Muscle layer of duodenum (tissue), 2 donors: Measurements from ENCODE around the gene CCDC200.
"Not testable (repeated sequence)": the region's sequence is repeated elsewhere in the genome, so short reads cannot be mapped to it uniquely, and the experiment has no call there.

Experiments used
- H3K27ac ChIP-seq: one replicate; pipeline ENCODE4 v1.7.0; 2013; ENCODE audit warnings: mild to moderate bottlenecking, low read length
- H3K27me3 ChIP-seq: one replicate; pipeline ENCODE4 v1.7.0; 2013; ENCODE audit warnings: low read depth, mild to moderate bottlenecking, control low read depth, low read length
- H3K36me3 ChIP-seq, 2 donors: one replicate each; pipeline ENCODE4 v1.7.0; 2013; ENCODE audit warnings: low read length in 2 of 2, control low read depth in 1 of 2, mild to moderate bottlenecking in 1 of 2; ENCODE audit not compliant: insufficient read depth in 2 of 2, control insufficient read depth in 1 of 2
- H3K4me1 ChIP-seq, 2 donors: one replicate each; pipeline ENCODE4 v1.7.0; 2013; ENCODE audit warnings: low read length in 2 of 2, mild to moderate bottlenecking in 2 of 2, control low read depth in 1 of 2, moderate library complexity in 1 of 2; ENCODE audit not compliant: insufficient read depth in 2 of 2, control insufficient read depth in 1 of 2
- H3K4me3 ChIP-seq, 2 donors: one replicate each; pipeline ENCODE4 v1.7.0; 2013; ENCODE audit warnings: low read length in 2 of 2, low read depth in 1 of 2, mild to moderate bottlenecking in 1 of 2
- H3K9me3 ChIP-seq, 2 donors: one replicate each; pipeline ENCODE4 v1.7.0; 2013; ENCODE audit warnings: low read length in 2 of 2, control low read depth in 1 of 2, mild to moderate bottlenecking in 1 of 2; ENCODE audit not compliant: control insufficient read depth in 1 of 2
- donor health status: healthy.

The CCDC200 gene

DNA sequence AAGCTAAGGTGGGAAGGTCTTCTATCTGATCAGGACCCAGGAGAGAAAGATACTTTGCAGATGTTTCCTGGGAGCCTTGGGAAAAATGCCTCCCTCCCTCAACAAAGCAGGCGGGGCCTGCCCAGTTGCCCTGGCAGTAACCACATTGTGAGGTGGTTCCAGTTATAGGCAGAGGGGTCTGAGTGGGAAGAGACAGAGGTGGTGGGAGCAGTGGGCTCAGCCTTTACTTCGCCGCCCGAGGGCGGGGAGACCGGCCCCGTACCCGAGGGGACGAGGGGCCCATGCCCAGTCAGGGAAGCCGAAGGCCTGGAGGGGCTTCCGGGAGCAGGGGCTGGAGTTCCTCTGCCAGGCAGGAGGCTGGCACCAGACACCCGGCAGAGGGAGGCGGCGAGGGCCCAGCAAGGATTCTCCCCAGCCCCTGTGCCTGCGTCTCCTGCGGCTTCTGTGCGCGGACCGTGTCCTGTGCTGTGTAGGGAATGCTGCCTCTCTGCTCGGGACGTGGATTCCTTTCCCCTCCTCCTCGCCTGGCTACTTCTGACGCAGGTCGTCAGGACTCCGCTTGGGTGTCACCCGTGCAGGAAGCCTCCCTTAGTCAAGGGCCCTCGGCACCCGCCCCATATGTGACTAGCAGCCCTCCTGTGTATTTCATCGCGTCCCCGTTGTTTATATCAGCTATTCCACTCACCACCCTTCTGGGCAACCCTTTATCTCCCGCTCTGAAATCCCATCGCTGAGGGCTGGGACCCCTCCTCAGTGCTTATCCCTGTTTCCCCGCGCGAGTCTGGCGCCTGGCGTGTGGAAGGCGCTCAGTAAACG is 3.0 kb upstream of the CCDC200 start:
- H3K36me3 ChIP-seq, H3K9me3 ChIP-seq, H3K27ac ChIP-seq, H3K27me3 ChIP-seq, H3K4me1 ChIP-seq: not testable (repeated sequence)
- H3K4me3 ChIP-seq, result peak overlapping the region in 1 of 2 donors; percentile 30

DNA sequence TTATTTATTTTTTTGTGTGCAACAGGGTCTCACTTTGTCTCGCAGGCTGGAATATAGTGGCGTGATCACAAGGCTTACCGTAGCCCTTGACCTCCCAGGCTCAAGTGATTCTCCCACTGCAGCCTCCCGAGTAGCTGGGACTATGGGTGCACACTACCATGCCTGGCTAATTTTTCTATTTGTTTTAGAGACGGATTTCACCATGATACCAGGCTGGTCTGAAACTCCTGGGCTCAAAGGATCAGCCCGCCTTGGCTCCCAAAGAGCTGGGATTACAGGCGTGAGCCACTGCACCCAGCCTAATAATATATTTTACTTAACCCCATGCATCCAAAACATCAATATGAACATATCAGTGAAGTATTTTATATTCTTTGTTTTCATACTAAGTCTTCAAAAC is 2.0 kb downstream of the CCDC200 start:
- H3K4me1 ChIP-seq, result no peaks in the 10 kb centered on the region
- peaks cover 0 to 8% of the 10 kb centered on the region in 2 donors for H3K36me3 ChIP-seq
- H3K27me3 ChIP-seq, result no peaks in the 10 kb centered on the region
- H3K9me3 ChIP-seq, result no peaks in the 10 kb centered on the region
- H3K27ac ChIP-seq, result no peak overlapping the region
- H3K4me3 ChIP-seq, result no peak overlapping the region

GRCh38 chr17:43224146-43224705 is 4.2 kb downstream of the CCDC200 start:
- no peaks in the 10 kb centered on the region for H3K9me3 ChIP-seq
- no peaks in the 10 kb centered on the region for H3K27me3 ChIP-seq
- H3K4me1 ChIP-seq, result no peaks in the 10 kb centered on the region
- H3K36me3 ChIP-seq, result peaks cover 0 to 8% of the 10 kb centered on the region in 2 donors
- H3K4me3 ChIP-seq, result no peak overlapping the region
- H3K27ac ChIP-seq, result no peak overlapping the region

DNA sequence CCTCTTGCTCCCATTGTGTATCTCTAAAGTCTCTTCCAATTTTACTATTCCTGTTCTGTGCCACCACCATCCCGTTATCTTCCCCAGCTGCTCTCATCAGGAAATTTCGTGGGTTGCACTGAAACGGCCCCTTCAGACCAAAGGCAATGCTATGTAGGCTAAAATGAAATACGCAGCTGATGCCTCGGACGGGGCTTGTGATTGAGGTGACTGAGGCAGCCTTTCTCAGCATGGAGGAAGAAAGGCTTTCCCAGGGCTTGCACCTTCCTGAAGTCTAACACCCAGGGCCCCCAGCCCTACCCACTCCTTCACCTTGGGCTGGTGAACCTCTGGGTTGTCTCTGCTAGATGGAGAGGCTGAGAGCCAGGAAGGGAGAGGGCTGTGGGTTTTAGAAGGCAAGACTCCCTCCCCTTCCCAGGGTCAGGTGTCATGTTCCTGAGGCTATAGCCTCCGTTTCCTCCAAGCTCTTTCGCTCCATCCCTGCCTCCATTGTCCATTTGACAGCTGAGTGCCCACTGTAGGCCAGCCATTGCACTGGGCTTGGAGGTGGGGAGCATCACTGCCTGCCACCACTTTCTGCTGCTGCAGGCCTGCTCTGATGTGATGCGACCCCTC is 7.8 kb downstream of the CCDC200 start:
- no peaks in the 10 kb centered on the region for H3K9me3 ChIP-seq
- peaks cover 8 to 28% of the 10 kb centered on the region in 2 donors for H3K36me3 ChIP-seq
- no peak overlapping the region for H3K4me3 ChIP-seq
- H3K27me3 ChIP-seq, result no peaks in the 10 kb centered on the region
- H3K27ac ChIP-seq, result no peak overlapping the region
- no peaks in the 10 kb centered on the region for H3K4me1 ChIP-seq

DNA sequence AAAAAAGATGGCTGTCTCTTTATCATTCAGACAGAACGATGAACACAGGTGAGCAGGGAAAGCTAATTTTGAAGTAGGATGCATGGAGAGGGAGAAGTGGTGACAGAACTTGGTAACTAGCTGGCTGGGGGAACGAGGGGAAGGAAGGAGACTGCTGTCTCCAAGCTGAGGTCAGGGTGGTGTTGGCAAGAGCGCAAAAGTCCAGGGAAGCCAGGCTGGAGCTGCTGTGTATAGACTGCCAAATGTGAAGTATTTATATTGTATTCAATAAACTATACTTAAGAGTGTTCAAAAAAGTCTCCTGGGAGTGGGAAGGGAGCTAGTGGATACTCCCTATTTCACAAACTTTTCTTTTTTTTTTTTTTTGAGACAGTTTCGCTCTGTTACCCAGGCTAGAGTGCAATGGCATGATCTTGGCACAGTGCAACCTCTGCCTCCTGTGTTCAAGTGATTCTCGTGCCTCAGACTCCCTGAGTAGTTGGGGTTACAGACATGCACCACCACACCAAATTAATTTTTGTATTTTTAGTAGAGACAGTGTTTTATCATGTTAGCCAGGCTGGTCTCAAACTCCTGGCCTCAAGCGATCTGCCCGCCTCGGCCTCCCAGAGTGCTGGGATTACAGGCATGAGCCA is 8.6 kb downstream of the CCDC200 start:
- Histone ChIP-seq H3K9me3 (no peaks in the 10 kb centered on the region), H3K4me1 (no peaks in the 10 kb centered on the region), H3K4me3 (no peak overlapping the region), H3K27me3 (no peaks in the 10 kb centered on the region), H3K36me3 (peaks cover 8 to 32% of the 10 kb centered on the region in 2 donors), H3K27ac (no peak overlapping the region)

DNA sequence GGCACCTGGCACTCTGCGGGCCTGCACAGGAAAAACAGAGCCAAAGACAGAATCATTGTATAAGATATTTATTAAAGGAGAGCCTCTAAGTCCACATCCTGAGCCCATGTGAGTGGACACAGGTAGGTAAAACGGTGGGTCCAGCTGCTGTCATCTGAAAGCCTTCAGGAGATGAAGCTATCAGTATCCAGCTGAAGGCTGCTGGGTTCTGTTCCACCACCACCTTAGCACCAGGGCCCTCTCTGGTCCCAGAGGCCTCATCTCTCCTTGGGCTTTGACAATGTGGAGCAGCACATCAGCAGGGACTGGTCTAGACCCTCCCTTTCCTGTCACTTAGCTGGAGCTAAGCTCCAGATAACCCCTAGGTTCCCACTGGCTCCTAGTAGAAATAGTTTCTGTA is 9.4 kb downstream of the CCDC200 start:
- Histone ChIP-seq H3K9me3 (no peaks in the 10 kb centered on the region), H3K4me3 (no peak overlapping the region), H3K36me3 (peaks cover 8 to 24% of the 10 kb centered on the region in 2 donors), H3K4me1 (no peaks in the 10 kb centered on the region), H3K27ac (no peak overlapping the region), H3K27me3 (no peaks in the 10 kb centered on the region)

DNA sequence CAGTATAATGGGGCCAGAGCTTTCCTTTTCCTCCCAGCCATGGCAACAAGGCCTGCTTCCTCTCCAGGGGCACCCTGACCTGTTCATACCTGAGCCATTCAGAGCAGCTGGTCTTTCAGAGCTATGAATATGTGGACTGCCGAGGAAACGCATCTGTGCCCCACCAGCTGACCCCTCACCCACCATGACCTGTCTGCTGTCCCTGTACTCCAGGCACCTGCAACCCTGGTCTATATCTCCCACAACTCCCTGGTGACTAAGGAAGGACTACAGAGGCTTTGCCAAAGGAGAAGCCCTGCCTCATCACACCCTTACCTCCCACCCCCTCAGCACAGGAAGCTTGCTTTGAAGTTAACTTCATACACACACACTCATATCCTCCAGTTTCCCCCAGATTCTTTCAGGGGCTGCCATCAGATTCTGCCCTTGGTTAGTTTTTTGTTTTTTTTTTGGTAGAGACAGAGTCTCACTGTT is 10.8 kb downstream of the CCDC200 start:
- Histone ChIP-seq H3K27ac (no peak overlapping the region), H3K27me3 (no peaks in the 10 kb centered on the region), H3K4me3 (no peak overlapping the region), H3K36me3 (peaks cover 8 to 24% of the 10 kb centered on the region in 2 donors), H3K9me3 (no peaks in the 10 kb centered on the region), H3K4me1 (peaks cover 0 to 8% of the 10 kb centered on the region in 2 donors)

GRCh38 chr17:43216762-43217613 is 11.4 kb downstream of the CCDC200 start:
- H3K9me3 ChIP-seq, result no peaks in the 10 kb centered on the region
- H3K36me3 ChIP-seq, result peaks cover 8 to 24% of the 10 kb centered on the region in 2 donors
- no peak overlapping the region for H3K27ac ChIP-seq
- H3K27me3 ChIP-seq, result no peaks in the 10 kb centered on the region
- H3K4me1 ChIP-seq, result peaks cover 0 to 13% of the 10 kb centered on the region in 2 donors
- no peak overlapping the region for H3K4me3 ChIP-seq

DNA sequence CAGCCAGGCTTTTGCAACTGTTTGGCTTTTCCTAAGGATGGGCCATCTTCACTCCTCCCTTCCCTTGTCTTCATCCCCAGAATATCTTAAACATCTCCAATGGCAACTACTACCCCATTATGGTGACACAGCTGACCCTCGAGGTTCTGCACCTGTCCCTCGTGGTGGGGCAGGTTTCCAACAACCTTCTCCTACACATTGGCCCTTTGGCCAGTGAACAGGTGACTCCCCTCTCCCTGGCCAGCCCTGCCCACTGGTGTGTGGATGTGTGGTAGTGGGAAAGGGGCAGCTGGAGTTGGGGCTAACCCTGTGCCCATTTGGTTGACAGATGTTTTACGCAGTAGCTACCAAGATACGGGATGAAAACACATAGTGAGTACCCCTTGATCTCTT is 12.1 kb downstream of the CCDC200 start:
- H3K36me3 ChIP-seq, result peaks cover 8 to 24% of the 10 kb centered on the region in 2 donors
- peaks cover 0 to 14% of the 10 kb centered on the region in 2 donors for H3K4me1 ChIP-seq
- H3K27ac ChIP-seq, result no peak overlapping the region
- H3K4me3 ChIP-seq, result no peak overlapping the region
- no peaks in the 10 kb centered on the region for H3K27me3 ChIP-seq
- no peaks in the 10 kb centered on the region for H3K9me3 ChIP-seq

DNA sequence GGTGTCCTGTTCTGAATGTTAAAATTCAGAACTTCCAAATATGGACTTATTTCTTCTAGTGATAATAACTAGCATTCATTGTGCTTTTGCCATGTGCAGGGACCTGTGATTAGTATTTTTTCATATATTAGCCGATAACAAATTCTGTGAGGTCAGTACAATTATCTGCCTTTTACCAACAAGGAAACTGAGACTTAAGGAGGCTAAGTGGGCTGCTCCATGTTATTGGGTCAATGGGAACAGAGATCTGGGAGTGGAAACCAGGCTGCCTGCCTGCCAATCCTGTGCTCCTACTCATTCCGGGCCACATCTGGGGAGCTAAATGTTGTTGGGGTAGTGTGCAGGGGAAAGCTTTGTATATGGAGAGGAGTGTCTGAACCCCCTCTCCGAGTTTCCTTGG is 13.1 kb downstream of the CCDC200 start:
- Histone ChIP-seq H3K9me3 (no peaks in the 10 kb centered on the region), H3K27me3 (no peaks in the 10 kb centered on the region), H3K36me3 (peaks cover 11 to 24% of the 10 kb centered on the region in 2 donors), H3K4me3 (no peak overlapping the region), H3K4me1 (peaks cover 5 to 18% of the 10 kb centered on the region in 2 donors), H3K27ac (no peak overlapping the region)
